ENCODE results near the gene IQGAP2.

DNA sequence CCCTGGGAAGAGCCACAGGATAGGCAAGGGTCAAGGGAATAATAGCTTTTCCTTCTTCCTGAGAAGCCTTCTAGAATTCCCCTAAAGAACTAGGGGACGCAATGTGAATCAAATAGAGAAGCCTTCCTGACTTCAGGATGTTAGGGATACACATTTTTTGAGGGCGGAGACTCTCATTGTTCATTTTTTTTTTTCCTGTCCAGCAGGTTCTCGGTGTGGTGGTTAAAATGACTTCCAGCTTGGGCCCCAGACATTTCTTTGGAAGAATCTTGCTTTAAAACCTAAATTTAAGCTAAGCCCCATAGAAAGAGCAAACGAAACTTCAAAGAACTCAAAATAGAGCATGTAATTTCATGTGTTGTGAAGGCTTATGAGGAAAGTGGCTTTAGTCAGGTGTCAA lies 80.8 kb downstream of the IQGAP2 start:
- TF ChIP-seq, protein P1, sequence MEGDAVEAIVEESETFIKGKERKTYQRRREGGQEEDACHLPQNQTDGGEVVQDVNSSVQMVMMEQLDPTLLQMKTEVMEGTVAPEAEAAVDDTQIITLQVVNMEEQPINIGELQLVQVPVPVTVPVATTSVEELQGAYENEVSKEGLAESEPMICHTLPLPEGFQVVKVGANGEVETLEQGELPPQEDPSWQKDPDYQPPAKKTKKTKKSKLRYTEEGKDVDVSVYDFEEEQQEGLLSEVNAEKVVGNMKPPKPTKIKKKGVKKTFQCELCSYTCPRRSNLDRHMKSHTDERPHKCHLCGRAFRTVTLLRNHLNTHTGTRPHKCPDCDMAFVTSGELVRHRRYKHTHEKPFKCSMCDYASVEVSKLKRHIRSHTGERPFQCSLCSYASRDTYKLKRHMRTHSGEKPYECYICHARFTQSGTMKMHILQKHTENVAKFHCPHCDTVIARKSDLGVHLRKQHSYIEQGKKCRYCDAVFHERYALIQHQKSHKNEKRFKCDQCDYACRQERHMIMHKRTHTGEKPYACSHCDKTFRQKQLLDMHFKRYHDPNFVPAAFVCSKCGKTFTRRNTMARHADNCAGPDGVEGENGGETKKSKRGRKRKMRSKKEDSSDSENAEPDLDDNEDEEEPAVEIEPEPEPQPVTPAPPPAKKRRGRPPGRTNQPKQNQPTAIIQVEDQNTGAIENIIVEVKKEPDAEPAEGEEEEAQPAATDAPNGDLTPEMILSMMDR (IDR thresholded peaks at IDR 0.05) = no peak
- TF ChIP-seq POLR2A (IDR thresholded peaks at IDR 0.05) = no peak

All from testis (tissue), 2 donors.